OCI-LY7 (cell line): Measurements from ENCODE around the gene KCNMA1. TPM values are rescaled to one million over a fixed set of nuclear protein-coding genes. Genes with fewer than 3 reads are reported as not detected.

Experiments used
- BruUV-seq: library from RNA; stranded (reverse); fragments of 400-500 nt; replicated peaks from 2 replicates; lab custom pipeline; 2021; lab: Mats Ljungman, UMichigan
- CTCF ChIA-PET: fragments of 300-600 bp; sonication (Branson Sonifier 250); formaldehyde crosslinking; loops from one replicate; lab custom pipeline; 2022; ENCODE audit warnings: antibody characterized with exemption; ENCODE audit not compliant: unreplicated experiment; lab: Charles Lee
- POLR2A ChIA-PET: fragments of 300-600 bp; sonication (Branson Sonifier 250); formaldehyde crosslinking; loops from one replicate; lab custom pipeline; 2022; ENCODE audit warnings: antibody characterized with exemption; lab: Charles Lee
- DNase-seq: peaks from one replicate; pipeline ENCODE4 v3.0.0-alpha.2; 2015; ENCODE audit warnings: low spot score
- H2AFZ ChIP-seq: fragments of 200-600 bp; sonication (generic), shearing (Covaris generic); 2 replicates; pipeline ENCODE4 v1.6.1; 2014; ENCODE audit warnings: mild to moderate bottlenecking, antibody characterized with exemption, low read length, moderate library complexity
- H3K27ac ChIP-seq: fragments of 200-600 bp; sonication (generic); 2 replicates; pipeline ENCODE4 v1.5.1; 2014; ENCODE audit warnings: mixed run types, low read depth, mild to moderate bottlenecking, moderate library complexity, low read length, inconsistent platforms; ENCODE audit not compliant: poor library complexity, severe bottlenecking
- H3K36me3 ChIP-seq: fragments of 200-600 bp; sonication (generic); 2 replicates; pipeline ENCODE4 v1.6.1; 2014; ENCODE audit warnings: mild to moderate bottlenecking, antibody characterized with exemption, low read length, moderate library complexity, mixed read lengths; ENCODE audit not compliant: insufficient read depth
- H3K4me1 ChIP-seq: fragments of 200-600 bp; sonication (generic); 2 replicates; pipeline ENCODE4 v1.5.1; 2014; ENCODE audit warnings: mild to moderate bottlenecking, low read length; ENCODE audit not compliant: insufficient read depth, poor library complexity, severe bottlenecking
- H3K4me2 ChIP-seq: fragments of 200-600 bp; sonication (generic); 2 replicates; pipeline ENCODE4 v1.6.1; 2014; ENCODE audit warnings: mild to moderate bottlenecking, low read length
- H3K4me3 ChIP-seq: fragments of 200-600 bp; sonication (generic); 2 replicates; pipeline ENCODE4 v1.5.1; 2014; ENCODE audit warnings: mild to moderate bottlenecking, low read depth, low read length; ENCODE audit not compliant: poor library complexity, severe bottlenecking
- H3K79me2 ChIP-seq: fragments of 200-600 bp; sonication (generic); 2 replicates; pipeline ENCODE4 v1.6.1; 2016; ENCODE audit warnings: low read depth, mild to moderate bottlenecking, low read length, moderate library complexity, mixed read lengths; ENCODE audit not compliant: insufficient read depth
- H3K9me2 ChIP-seq: fragments of 200-600 bp; sonication (generic); 2 replicates; pipeline ENCODE4 v1.6.1; 2016; ENCODE audit warnings: mild to moderate bottlenecking, low read length, mixed read lengths; ENCODE audit not compliant: insufficient read depth
- H3K9me3 ChIP-seq: fragments of 200-600 bp; sonication (generic); 2 replicates; pipeline ENCODE4 v1.6.1; 2014; ENCODE audit warnings: mild to moderate bottlenecking, mixed run types, low read length, mixed read lengths
- H4K20me1 ChIP-seq: fragments of 200-600 bp; sonication (generic); 2 replicates; pipeline ENCODE4 v1.6.1; 2014; ENCODE audit warnings: mild to moderate bottlenecking, antibody characterized with exemption, low read length, moderate library complexity, mixed read lengths; ENCODE audit not compliant: insufficient read depth
- CTCF ChIP-seq: fragments of 200-600 bp; sonication (generic); conservative IDR thresholded peaks from 2 replicates; pipeline ENCODE4 v1.5.1; 2014; ENCODE audit warnings: mild to moderate bottlenecking, antibody characterized with exemption, low read length, moderate library complexity, mixed read lengths
- EZH2phosphoT487 ChIP-seq: fragments of 200-600 bp; sonication (generic); IDR thresholded peaks from 2 replicates; pipeline ENCODE4 v1.6.1; 2018; ENCODE audit warnings: low read depth, borderline replicate concordance, mild to moderate bottlenecking, mixed run types, antibody characterized with exemption, low read length, moderate library complexity, mixed read lengths
- intact Hi-C: fragments of 100-400 bp; cut with micrococcal nuclease; formaldehyde crosslinking; loops from one replicate; pipeline ENCODE4 v1.10.0; 2022; ENCODE audit not compliant: unreplicated experiment
- total RNA-seq, 2 experiments: library from RNA; depleted of rRNA in 1 of 2; stranded (reverse); fragments of >200 nt in 1 of 2; shearing (Covaris generic) in 1 of 2; gene quantifications; 2 replicates each; pipeline ENCODE4 v1.2.3, GENCODE V29; 2014 to 2022

Gene KCNMA1
- total RNA-seq, 2 experiments from 2014 or later, result not detected

- Histone ChIP-seq H4K20me1 (no peaks in the 10 kb centered on the region), H3K9me3 (no peaks in the 10 kb centered on the region), H3K4me1 (no peaks in the 10 kb centered on the region), H2AFZ (no peak overlapping the region), H3K4me2 (no peak overlapping the region), H3K79me2 (no peaks in the 10 kb centered on the region), H3K9me2 (no peaks in the 10 kb centered on the region), H3K36me3 (no peaks in the 10 kb centered on the region), H3K4me3 (no peak overlapping the region), H3K27ac (no peak overlapping the region)
- DNase-seq, result no peak
- POLR2A ChIA-PET, result no interaction called here
- TF ChIP-seq CTCF (no peak), EZH2phosphoT487 (no peak)
- intact Hi-C loops, result no loop called here
- CTCF ChIA-PET, result no interaction called here
- BruUV-seq, result no TSS peak
Observed at GRCh38 chr10:77157248-77158019, 480.2 kb downstream of the KCNMA1 start.

GRCh38 chr10:77156406-77156879 is 481.2 kb downstream of the KCNMA1 start:
- POLR2A ChIA-PET, result no interaction called here

More at GRCh38 chr10:77156406-77156879, 481.2 kb downstream of the KCNMA1 start:
- TF ChIP-seq EZH2phosphoT487 (no peak), CTCF (no peak)
- Histone ChIP-seq H3K27ac (no peak overlapping the region), H3K79me2 (no peaks in the 10 kb centered on the region), H3K4me2 (no peak overlapping the region), H3K36me3 (no peaks in the 10 kb centered on the region), H2AFZ (no peak overlapping the region), H3K9me3 (no peaks in the 10 kb centered on the region), H3K4me3 (no peak overlapping the region), H4K20me1 (no peaks in the 10 kb centered on the region), H3K9me2 (no peaks in the 10 kb centered on the region), H3K4me1 (no peaks in the 10 kb centered on the region)
- no TSS peak for BruUV-seq
- CTCF ChIA-PET, result no interaction called here
- intact Hi-C loops, result no loop called here
- DNase-seq, result no peak
